SU-DHL-6 (cell line): ENCODE results near the gene UQCC2.

Experiments used
- CTCF ChIP-seq: fragments of 200-600 bp; sonication (generic); IDR thresholded peaks from one replicate; pipeline ENCODE4 v1.5.1; 2017; ENCODE audit warnings: antibody characterized with exemption, mild to moderate bottlenecking, low read length, moderate library complexity; ENCODE audit not compliant: insufficient read depth, poor library complexity, severe bottlenecking
- EZH2phosphoT487 ChIP-seq: fragments of 200-600 bp; sonication (generic), shearing (Covaris generic); conservative IDR thresholded peaks from 2 replicates; pipeline ENCODE4 v1.6.1; 2018; ENCODE audit warnings: mild to moderate bottlenecking, antibody characterized with exemption, low read length, moderate library complexity, mixed read lengths

- TF ChIP-seq EZH2phosphoT487 = no peak
- TF ChIP-seq CTCF = no peak
These were observed 54.7 kb downstream of the UQCC2 start for GRCh38 chr6:33656844-33657243.
